Measurements from ENCODE around the gene ZNF787. TPM values are rescaled to one million over a fixed set of nuclear protein-coding genes. Genes with fewer than 3 reads are reported as not detected.
A peak's percentile ranks its signal among the peaks of the same experiment; 100 is the strongest.

ZNF787 gene
- polyA plus RNA-seq, 1 of the 3 experiments (the other 2 are of a cell fraction): 16.0 TPM

DNA sequence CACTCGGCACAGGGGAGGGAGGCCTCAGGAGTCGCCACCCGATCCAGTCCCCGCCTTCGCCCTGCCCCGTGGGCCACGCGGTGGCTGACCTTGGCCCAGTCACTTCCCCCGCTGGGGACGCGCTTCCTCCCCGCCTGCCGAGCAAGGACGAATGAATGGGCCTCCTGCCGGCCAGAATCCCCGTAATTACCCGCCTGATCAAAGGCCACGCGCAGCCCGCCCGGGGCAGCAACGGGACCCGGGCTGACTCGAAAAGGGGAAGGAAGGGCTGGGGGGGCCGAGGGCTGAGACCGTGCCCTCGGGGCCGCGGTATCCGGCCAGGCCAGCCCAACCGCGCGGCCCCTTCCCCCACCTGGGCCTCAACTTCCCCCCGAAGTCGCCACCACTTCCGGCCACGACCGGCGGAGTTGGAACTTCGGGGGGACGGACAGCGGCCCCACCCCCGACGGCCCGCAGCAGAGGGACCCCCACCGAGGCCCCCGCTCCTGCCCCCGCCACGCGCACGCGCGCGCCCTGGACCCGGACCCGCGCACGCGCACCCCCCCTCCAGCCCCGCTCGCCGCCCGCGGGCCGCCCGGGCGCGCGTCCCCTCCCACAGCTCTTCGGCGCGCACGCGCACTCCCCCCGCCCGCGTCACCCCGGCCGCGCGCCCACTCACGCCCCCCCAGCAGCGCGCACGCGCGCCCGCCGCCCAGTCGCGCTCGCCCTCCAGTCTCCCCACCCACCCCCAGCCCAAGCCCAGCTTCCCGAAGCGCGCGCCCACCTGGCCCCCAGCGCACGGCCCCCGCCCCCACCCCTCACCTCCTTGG is 520 bp downstream of the ZNF787 start (continued):
- no peak for TF ChIP-seq SMC3 (IDR thresholded peaks at IDR 0.05; ENCODE audit: low read depth, low read length)
- no peak for TF ChIP-seq EP300 (IDR thresholded peaks at IDR 0.05; ENCODE audit: borderline replicate concordance in 1 of 2, low read depth in 1 of 2, low read length in 1 of 2)
- peak; percentile 56 for TF ChIP-seq NRF1 (IDR thresholded peaks at IDR 0.05; ENCODE audit: low read depth, low read length)
- TF ChIP-seq FOXM1 (IDR thresholded peaks at IDR 0.05; ENCODE audit: low read depth): no peak
- TF ChIP-seq RXRA (IDR thresholded peaks at IDR 0.05; ENCODE audit: borderline replicate concordance, low read depth): no peak
- no peak for TF ChIP-seq JUND (IDR thresholded peaks at IDR 0.05)
- TF ChIP-seq POLR2AphosphoS5 (IDR thresholded peaks at IDR 0.05; ENCODE audit: low read depth, low read length): peak; percentile 57
- no peak for TF ChIP-seq FOSL2 (IDR thresholded peaks at IDR 0.05; ENCODE audit: borderline replicate concordance, low read depth)
- 0 out of 2 replicates have a peak, but pooled peaks have one; percentile 1 for TF ChIP-seq YY1 (IDR thresholded peaks at IDR 0.05; ENCODE audit: low read depth)
- TF ChIP-seq TAF1 (IDR thresholded peaks at IDR 0.05; ENCODE audit: borderline replicate concordance, low read depth, low read length): peak; percentile 26; the same call in 1 of the 2 replicates
- TF ChIP-seq ELF1 (IDR thresholded peaks at IDR 0.05): no peak
- TF ChIP-seq IRF3 (IDR thresholded peaks at IDR 0.05; ENCODE audit: low read depth, low read length): no peak
- TF ChIP-seq PBX3 (IDR thresholded peaks at IDR 0.05): no peak
- peak; percentile 84; the same call in 1 of the 2 replicates for TF ChIP-seq MAX (IDR thresholded peaks at IDR 0.05; ENCODE audit: low read depth)
- no peak for TF ChIP-seq RFX5 (IDR thresholded peaks at IDR 0.05; ENCODE audit: low read length)
- TF ChIP-seq CHD2 (IDR thresholded peaks at IDR 0.05; ENCODE audit: low read length, partially characterized antibody): peak; percentile 41
- TF ChIP-seq GATA2 (CRISPR knock-in tag; IDR thresholded peaks at IDR 0.05): no peak
- TF ChIP-seq EZH2phosphoT487 (IDR thresholded peaks at IDR 0.05; ENCODE audit: borderline replicate concordance, low read depth): no peak
- no peak for TF ChIP-seq TCF12 (IDR thresholded peaks at IDR 0.05)
- TF ChIP-seq SIN3A (IDR thresholded peaks at IDR 0.05; ENCODE audit: borderline replicate concordance, low read depth, low read length): 0 out of 2 replicates have a peak, but pooled peaks have one; percentile 18
- no peak for TF ChIP-seq NFIC (IDR thresholded peaks at IDR 0.05; ENCODE audit: borderline replicate concordance)
- TF ChIP-seq TEAD4 (IDR thresholded peaks at IDR 0.05; ENCODE audit: borderline replicate concordance, insufficient read depth): no peak
- no peak for TF ChIP-seq REST (IDR thresholded peaks at IDR 0.05; ENCODE audit: low read depth, low read length)
- TF ChIP-seq, protein P1, sequence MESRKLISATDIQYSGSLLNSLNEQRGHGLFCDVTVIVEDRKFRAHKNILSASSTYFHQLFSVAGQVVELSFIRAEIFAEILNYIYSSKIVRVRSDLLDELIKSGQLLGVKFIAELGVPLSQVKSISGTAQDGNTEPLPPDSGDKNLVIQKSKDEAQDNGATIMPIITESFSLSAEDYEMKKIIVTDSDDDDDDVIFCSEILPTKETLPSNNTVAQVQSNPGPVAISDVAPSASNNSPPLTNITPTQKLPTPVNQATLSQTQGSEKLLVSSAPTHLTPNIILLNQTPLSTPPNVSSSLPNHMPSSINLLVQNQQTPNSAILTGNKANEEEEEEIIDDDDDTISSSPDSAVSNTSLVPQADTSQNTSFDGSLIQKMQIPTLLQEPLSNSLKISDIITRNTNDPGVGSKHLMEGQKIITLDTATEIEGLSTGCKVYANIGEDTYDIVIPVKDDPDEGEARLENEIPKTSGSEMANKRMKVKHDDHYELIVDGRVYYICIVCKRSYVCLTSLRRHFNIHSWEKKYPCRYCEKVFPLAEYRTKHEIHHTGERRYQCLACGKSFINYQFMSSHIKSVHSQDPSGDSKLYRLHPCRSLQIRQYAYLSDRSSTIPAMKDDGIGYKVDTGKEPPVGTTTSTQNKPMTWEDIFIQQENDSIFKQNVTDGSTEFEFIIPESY (IDR thresholded peaks at IDR 0.05; ENCODE audit: borderline replicate concordance, low read depth): no peak

All from SK-N-SH (cell line).